Ishikawa (cell line): ENCODE measurements around the gene ELOB.

ENCODE experiments used
- CEBPB ChIP-seq: IDR thresholded peaks from 2 replicates; pipeline ENCODE4 v1.6.1; 2012
- CREB1 ChIP-seq: IDR thresholded peaks from 2 replicates; pipeline ENCODE4 v1.6.1; 2012; ENCODE audit warnings: low read depth
- EGR1 ChIP-seq: IDR thresholded peaks from 2 replicates; pipeline ENCODE4 v1.6.1; 2012
- EP300 ChIP-seq: IDR thresholded peaks from 2 replicates; pipeline ENCODE4 v1.6.1; 2012; ENCODE audit warnings: borderline replicate concordance
- FOXM1 ChIP-seq: IDR thresholded peaks from 2 replicates; pipeline ENCODE4 v1.6.1; 2012; ENCODE audit warnings: low read depth, borderline replicate concordance
- MAX ChIP-seq: IDR thresholded peaks from 2 replicates; pipeline ENCODE4 v1.6.1; 2012
- NFIC ChIP-seq: IDR thresholded peaks from 2 replicates; pipeline ENCODE4 v1.6.1; 2012
- RAD21 ChIP-seq: IDR thresholded peaks from 2 replicates; pipeline ENCODE4 v1.6.1; 2012; ENCODE audit warnings: low read depth
- REST ChIP-seq: IDR thresholded peaks from 2 replicates; pipeline ENCODE4 v1.6.1; 2012; ENCODE audit warnings: low read depth, mild to moderate bottlenecking
- TAF1 ChIP-seq: IDR thresholded peaks from 2 replicates; pipeline ENCODE4 v1.6.1; 2012; ENCODE audit warnings: low read depth, mild to moderate bottlenecking
- TCF12 ChIP-seq: IDR thresholded peaks from 2 replicates; pipeline ENCODE4 v1.6.1; 2012; ENCODE audit warnings: low read depth
- TEAD4 ChIP-seq: IDR thresholded peaks from 2 replicates; pipeline ENCODE4 v1.6.1; 2012
- USF1 ChIP-seq: IDR thresholded peaks from 2 replicates; pipeline ENCODE4 v1.6.1; 2012
- YY1 ChIP-seq: IDR thresholded peaks from 2 replicates; pipeline ENCODE4 v1.6.1; 2012; ENCODE audit warnings: low read depth
- ZBTB7A ChIP-seq: IDR thresholded peaks from 2 replicates; pipeline ENCODE4 v1.6.1; 2012; ENCODE audit warnings: low read depth

The ELOB gene

GRCh38 chr16:2819939-2820835, 43.1 kb upstream of the ELOB start:
- TF ChIP-seq USF1 (no peak), YY1 (no peak), RAD21 (no peak), TCF12 (no peak), CREB1 (no peak), TEAD4 (no peak), EGR1 (no peak), NFIC (no peak), REST (no peak), ZBTB7A (no peak), CEBPB (no peak), TAF1 (no peak), MAX (no peak)

GRCh38 chr16:2819179-2819938, 42.3 kb upstream of the ELOB start:
- TF ChIP-seq MAX (no peak), FOXM1 (no peak), CREB1 (no peak), CEBPB (no peak), TEAD4 (no peak), ZBTB7A (no peak), USF1 (no peak), RAD21 (no peak), EP300 (no peak), TCF12 (no peak), YY1 (no peak), EGR1 (no peak), NFIC (no peak), TAF1 (no peak)

- TF ChIP-seq ZBTB7A, result no peak
- TF ChIP-seq REST, result no peak
- TF ChIP-seq FOXM1, result no peak
- no peak for TF ChIP-seq MAX
- TF ChIP-seq NFIC, result no peak
- TF ChIP-seq EGR1, result no peak
- no peak for TF ChIP-seq TCF12
- TF ChIP-seq USF1, result no peak
Measured at GRCh38 chr16:2818272-2818876, 41.3 kb upstream of the ELOB start.

GRCh38 chr16:2817340-2818271, 40.5 kb upstream of the ELOB start:
- TF ChIP-seq EGR1 (0 out of 2 replicates have a peak, but pooled peaks have one; percentile 17), TCF12 (no peak)
